ENCODE measurements around the gene ZNF197.

Gene ZNF197

GRCh38 chr3:44678480-44679116 lies 53.8 kb downstream of the ZNF197 start:
- intact Hi-C loops (cut with micrococcal nuclease): no loop called here
- peaks cover 64% of the 10 kb centered on the region for H3K9me3 Mint-ChIP-seq
- H3K27ac Mint-ChIP-seq: no peak overlapping the region
- H3K4me1 Mint-ChIP-seq (ENCODE audit: low read depth): no peaks in the 10 kb centered on the region
- H3K4me3 Mint-ChIP-seq: no peak overlapping the region
- no peaks in the 10 kb centered on the region for H3K36me3 Mint-ChIP-seq (ENCODE audit: low read depth)
- no peaks in the 10 kb centered on the region for H3K27me3 Mint-ChIP-seq

DNA sequence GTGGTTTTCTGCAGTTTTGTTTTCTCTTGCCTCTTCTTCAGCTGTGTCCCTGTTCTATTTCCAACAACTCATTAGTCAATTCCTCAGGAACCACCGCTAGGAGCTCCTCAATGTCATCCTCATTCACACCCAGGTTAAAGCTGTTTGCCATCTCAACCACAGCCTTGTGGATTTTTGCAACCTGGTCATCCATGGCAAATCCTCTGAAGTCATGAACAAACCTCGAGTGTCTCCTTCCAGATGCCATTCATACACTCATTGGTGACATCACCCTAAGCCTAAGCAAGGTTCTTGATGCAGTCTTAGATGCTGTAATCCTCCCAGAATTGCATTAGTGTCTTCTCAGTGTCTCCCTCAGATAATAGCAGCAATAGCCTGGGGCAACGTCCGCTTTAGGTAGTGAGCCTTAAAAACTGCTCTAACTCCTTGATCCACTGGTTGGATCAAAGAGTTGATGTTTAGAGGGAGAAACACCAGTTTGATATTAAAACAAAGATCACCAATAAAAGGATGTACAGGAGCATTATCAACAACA lies 56.2 kb downstream of the ZNF197 start:
- intact Hi-C loops (cut with micrococcal nuclease): no loop called here
- Mint-ChIP-seq H3K36me3 (ENCODE audit: low read depth) (peaks cover 10% of the 10 kb centered on the region), H3K4me3 (no peak overlapping the region)

GRCh38 chr3:44682182-44682896 lies 57.5 kb downstream of the ZNF197 start:
- no peak overlapping the region for H3K27ac Mint-ChIP-seq
- peaks cover 24% of the 10 kb centered on the region for H3K27me3 Mint-ChIP-seq
- peaks cover 12% of the 10 kb centered on the region for H3K4me1 Mint-ChIP-seq (ENCODE audit: low read depth)
- H3K36me3 Mint-ChIP-seq (ENCODE audit: low read depth): peaks cover 10% of the 10 kb centered on the region
- H3K9me3 Mint-ChIP-seq: peaks cover 65% of the 10 kb centered on the region
- H3K4me3 Mint-ChIP-seq: no peak overlapping the region
- intact Hi-C loops (cut with micrococcal nuclease): no loop called here

More for the DNA sequence above, 56.2 kb downstream of the ZNF197 start:
- Mint-ChIP-seq H3K27ac (no peak overlapping the region), H3K4me1 (ENCODE audit: low read depth) (peaks cover 12% of the 10 kb centered on the region), H3K9me3 (peaks cover 64% of the 10 kb centered on the region), H3K27me3 (peaks cover 16% of the 10 kb centered on the region)

GRCh38 chr3:44685128-44685800 lies 60.4 kb downstream of the ZNF197 start:
- Mint-ChIP-seq H3K36me3 (ENCODE audit: low read depth) (peaks cover 10% of the 10 kb centered on the region), H3K4me1 (ENCODE audit: low read depth) (peaks cover 12% of the 10 kb centered on the region), H3K4me3 (peak overlapping the region; percentile 81), H3K27me3 (peaks cover 27% of the 10 kb centered on the region), H3K27ac (peak overlapping the region; percentile 48), H3K9me3 (peaks cover 89% of the 10 kb centered on the region)
- intact Hi-C loops (cut with micrococcal nuclease): no loop called here

DNA sequence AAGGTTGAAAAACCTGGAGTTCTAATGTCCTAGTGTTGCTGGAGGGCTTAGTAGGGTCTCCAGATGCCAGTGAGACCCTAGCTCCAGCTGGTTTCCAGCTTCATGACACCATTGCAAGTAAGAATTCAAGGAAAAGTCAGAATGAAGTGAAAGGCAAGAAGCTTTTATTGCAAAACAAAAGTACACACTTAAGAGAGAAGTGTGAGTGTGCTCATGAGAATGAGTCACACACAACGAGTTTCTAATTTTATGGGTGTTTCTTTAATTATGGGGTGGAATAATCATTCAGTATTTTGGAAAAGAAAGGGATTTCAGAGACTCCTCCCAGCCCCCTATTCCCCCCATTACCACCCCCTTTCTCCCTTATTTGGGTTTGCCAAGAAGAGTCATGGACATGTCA lies 63.1 kb downstream of the ZNF197 start:
- Mint-ChIP-seq H3K27ac (no peak overlapping the region), H3K4me1 (ENCODE audit: low read depth) (peaks cover 12% of the 10 kb centered on the region), H3K9me3 (peaks cover 92% of the 10 kb centered on the region), H3K4me3 (no peak overlapping the region), H3K36me3 (ENCODE audit: low read depth) (peaks cover 10% of the 10 kb centered on the region), H3K27me3 (peaks cover 33% of the 10 kb centered on the region)
- intact Hi-C loops (cut with micrococcal nuclease): no loop called here
